ENCODE data around the gene MNAT1. TPM values are rescaled to one million over a fixed set of nuclear protein-coding genes. Genes with fewer than 3 reads are reported as not detected.
"Not testable (repeated sequence)": the region's sequence is repeated elsewhere in the genome, so short reads cannot be mapped to it uniquely, and the experiment has no call there.

The MNAT1 gene
- polyA plus RNA-seq, 3 donors = 50.3 to 57.2 (median 53.1) TPM

- DNase-seq (ENCODE audit: low read depth in 3 of 3, low spot score in 2 of 3) = no peak
Measured at GRCh38 chr14:60736494-60736893, 1.9 kb downstream of the MNAT1 start.

GRCh38 chr14:60738843-60739508 is 4.4 kb downstream of the MNAT1 start:
- no peak for DNase-seq (ENCODE audit: low read depth in 3 of 3, low spot score in 2 of 3)

- DNase-seq (ENCODE audit: low read depth in 3 of 3, low spot score in 2 of 3) = no peak
Measured at GRCh38 chr14:60744566-60744965, 10.0 kb downstream of the MNAT1 start.

- DNase-seq (ENCODE audit: low read depth in 3 of 3, low spot score in 2 of 3) = no peak
Measured at GRCh38 chr14:60753264-60754119, 18.9 kb downstream of the MNAT1 start.

GRCh38 chr14:60756847-60757246 is 22.3 kb downstream of the MNAT1 start:
- DNase-seq (ENCODE audit: low read depth in 3 of 3, low spot score in 2 of 3) = no peak

GRCh38 chr14:60757567-60758002 is 23.0 kb downstream of the MNAT1 start:
- no peak for DNase-seq (ENCODE audit: low read depth in 3 of 3, low spot score in 2 of 3)

- no peak for DNase-seq (ENCODE audit: low read depth in 3 of 3, low spot score in 2 of 3)
Measured at GRCh38 chr14:60758885-60759284, 24.3 kb downstream of the MNAT1 start.

GRCh38 chr14:60760209-60760608 is 25.6 kb downstream of the MNAT1 start:
- DNase-seq (ENCODE audit: low read depth in 3 of 3, low spot score in 2 of 3) = no peak

- DNase-seq (ENCODE audit: low read depth in 3 of 3, low spot score in 2 of 3) = no peak
Measured at GRCh38 chr14:60760644-60761364, 26.2 kb downstream of the MNAT1 start.

GRCh38 chr14:60768602-60769001 is 34.0 kb downstream of the MNAT1 start:
- no peak for DNase-seq (ENCODE audit: low read depth in 3 of 3, low spot score in 2 of 3)

- DNase-seq (ENCODE audit: low read depth in 3 of 3, low spot score in 2 of 3) = no peak
Measured at GRCh38 chr14:60771117-60771516, 36.6 kb downstream of the MNAT1 start.

GRCh38 chr14:60773558-60773957 is 39.0 kb downstream of the MNAT1 start:
- DNase-seq (ENCODE audit: low read depth in 3 of 3, low spot score in 2 of 3) = no peak

- DNase-seq (ENCODE audit: low read depth in 3 of 3, low spot score in 2 of 3) = no peak
Measured at GRCh38 chr14:60775296-60775695, 40.7 kb downstream of the MNAT1 start.

- no peak for DNase-seq (ENCODE audit: low read depth in 3 of 3, low spot score in 2 of 3)
Measured at GRCh38 chr14:60777856-60778578, 43.5 kb downstream of the MNAT1 start.

- not testable (repeated sequence) for DNase-seq (ENCODE audit: low read depth in 3 of 3, low spot score in 2 of 3)
Measured at GRCh38 chr14:60779745-60780514, 45.4 kb downstream of the MNAT1 start.

- not testable (repeated sequence) for DNase-seq (ENCODE audit: low read depth in 3 of 3, low spot score in 2 of 3)
Measured at GRCh38 chr14:60780558-60780957, 46.0 kb downstream of the MNAT1 start.

- DNase-seq (ENCODE audit: low read depth in 3 of 3, low spot score in 2 of 3) = no peak
Measured at GRCh38 chr14:60786905-60787304, 52.3 kb downstream of the MNAT1 start.

- no peak for DNase-seq (ENCODE audit: low read depth in 3 of 3, low spot score in 2 of 3)
Measured at GRCh38 chr14:60789656-60790055, 55.1 kb downstream of the MNAT1 start.

- no peak for DNase-seq (ENCODE audit: low read depth in 3 of 3, low spot score in 2 of 3)
Measured at GRCh38 chr14:60790850-60791249, 56.3 kb downstream of the MNAT1 start.

- DNase-seq (ENCODE audit: low read depth in 3 of 3, low spot score in 2 of 3) = no peak
Measured at GRCh38 chr14:60796434-60796833, 61.9 kb downstream of the MNAT1 start.
